Measurements from ENCODE around the gene IARS1. TPM values are rescaled to one million over a fixed set of nuclear protein-coding genes. Genes with fewer than 3 reads are reported as not detected.

IARS1 gene
- polyA plus RNA-seq, 1 donor from 2014 or later = 64.4 TPM

- no peak for TF ChIP-seq POLR2AphosphoS5 (IDR thresholded peaks at IDR 0.05)
- TF ChIP-seq EZH2 (IDR thresholded peaks at IDR 0.05; ENCODE audit: borderline replicate concordance, insufficient read depth, low read length, poor library complexity, severe bottlenecking) = no peak
- no peak for TF ChIP-seq EP300 (conservative IDR thresholded peaks at IDR 0.05; ENCODE audit: poor library complexity, severe bottlenecking)
- TF ChIP-seq RAD21 (conservative IDR thresholded peaks at IDR 0.05) = no peak
- TF ChIP-seq, protein P1, sequence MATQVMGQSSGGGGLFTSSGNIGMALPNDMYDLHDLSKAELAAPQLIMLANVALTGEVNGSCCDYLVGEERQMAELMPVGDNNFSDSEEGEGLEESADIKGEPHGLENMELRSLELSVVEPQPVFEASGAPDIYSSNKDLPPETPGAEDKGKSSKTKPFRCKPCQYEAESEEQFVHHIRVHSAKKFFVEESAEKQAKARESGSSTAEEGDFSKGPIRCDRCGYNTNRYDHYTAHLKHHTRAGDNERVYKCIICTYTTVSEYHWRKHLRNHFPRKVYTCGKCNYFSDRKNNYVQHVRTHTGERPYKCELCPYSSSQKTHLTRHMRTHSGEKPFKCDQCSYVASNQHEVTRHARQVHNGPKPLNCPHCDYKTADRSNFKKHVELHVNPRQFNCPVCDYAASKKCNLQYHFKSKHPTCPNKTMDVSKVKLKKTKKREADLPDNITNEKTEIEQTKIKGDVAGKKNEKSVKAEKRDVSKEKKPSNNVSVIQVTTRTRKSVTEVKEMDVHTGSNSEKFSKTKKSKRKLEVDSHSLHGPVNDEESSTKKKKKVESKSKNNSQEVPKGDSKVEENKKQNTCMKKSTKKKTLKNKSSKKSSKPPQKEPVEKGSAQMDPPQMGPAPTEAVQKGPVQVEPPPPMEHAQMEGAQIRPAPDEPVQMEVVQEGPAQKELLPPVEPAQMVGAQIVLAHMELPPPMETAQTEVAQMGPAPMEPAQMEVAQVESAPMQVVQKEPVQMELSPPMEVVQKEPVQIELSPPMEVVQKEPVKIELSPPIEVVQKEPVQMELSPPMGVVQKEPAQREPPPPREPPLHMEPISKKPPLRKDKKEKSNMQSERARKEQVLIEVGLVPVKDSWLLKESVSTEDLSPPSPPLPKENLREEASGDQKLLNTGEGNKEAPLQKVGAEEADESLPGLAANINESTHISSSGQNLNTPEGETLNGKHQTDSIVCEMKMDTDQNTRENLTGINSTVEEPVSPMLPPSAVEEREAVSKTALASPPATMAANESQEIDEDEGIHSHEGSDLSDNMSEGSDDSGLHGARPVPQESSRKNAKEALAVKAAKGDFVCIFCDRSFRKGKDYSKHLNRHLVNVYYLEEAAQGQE (IDR thresholded peaks at IDR 0.05; ENCODE audit: borderline replicate concordance) = no peak
- no peak for TF ChIP-seq MXI1 (conservative IDR thresholded peaks at IDR 0.05; ENCODE audit: poor library complexity, severe bottlenecking)
- TF ChIP-seq, protein P2, sequence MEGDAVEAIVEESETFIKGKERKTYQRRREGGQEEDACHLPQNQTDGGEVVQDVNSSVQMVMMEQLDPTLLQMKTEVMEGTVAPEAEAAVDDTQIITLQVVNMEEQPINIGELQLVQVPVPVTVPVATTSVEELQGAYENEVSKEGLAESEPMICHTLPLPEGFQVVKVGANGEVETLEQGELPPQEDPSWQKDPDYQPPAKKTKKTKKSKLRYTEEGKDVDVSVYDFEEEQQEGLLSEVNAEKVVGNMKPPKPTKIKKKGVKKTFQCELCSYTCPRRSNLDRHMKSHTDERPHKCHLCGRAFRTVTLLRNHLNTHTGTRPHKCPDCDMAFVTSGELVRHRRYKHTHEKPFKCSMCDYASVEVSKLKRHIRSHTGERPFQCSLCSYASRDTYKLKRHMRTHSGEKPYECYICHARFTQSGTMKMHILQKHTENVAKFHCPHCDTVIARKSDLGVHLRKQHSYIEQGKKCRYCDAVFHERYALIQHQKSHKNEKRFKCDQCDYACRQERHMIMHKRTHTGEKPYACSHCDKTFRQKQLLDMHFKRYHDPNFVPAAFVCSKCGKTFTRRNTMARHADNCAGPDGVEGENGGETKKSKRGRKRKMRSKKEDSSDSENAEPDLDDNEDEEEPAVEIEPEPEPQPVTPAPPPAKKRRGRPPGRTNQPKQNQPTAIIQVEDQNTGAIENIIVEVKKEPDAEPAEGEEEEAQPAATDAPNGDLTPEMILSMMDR (IDR thresholded peaks at IDR 0.05; ENCODE audit: poor library complexity, severe bottlenecking) = no peak
- Histone ChIP-seq H3K4me2 (ENCODE audit: low read length) (no peak overlapping the region), H3K9ac (ENCODE audit: low read length) (no peak overlapping the region), H3K4me3 (ENCODE audit: low read length) (no peak overlapping the region), H3F3A (ENCODE audit: insufficient read depth, low read length, poor library complexity, severe bottlenecking) (no peaks in the 10 kb centered on the region), H3K9me2 (ENCODE audit: insufficient read depth, low read length) (no peaks in the 10 kb centered on the region), H3K36me3 (ENCODE audit: insufficient read depth, low read length) (no peaks in the 10 kb centered on the region), H3K9me3 (ENCODE audit: low read length) (no peaks in the 10 kb centered on the region), H4K20me1 (ENCODE audit: insufficient read depth) (no peaks in the 10 kb centered on the region), H3K27ac (ENCODE audit: low read length) (no peak overlapping the region), H3K27me3 (ENCODE audit: insufficient read depth, low read depth, low read length) (no peaks in the 10 kb centered on the region), H2AFZ (ENCODE audit: low read depth, low read length) (no peak overlapping the region), H3K79me2 (replicated peaks; ENCODE audit: insufficient read depth, low read length) (no peaks in the 10 kb centered on the region)
Measured at GRCh38 chr9:92332577-92333281, 39.2 kb upstream of the IARS1 start.

GRCh38 chr9:92328225-92328624 lies 34.7 kb upstream of the IARS1 start:
- no peak overlapping the region for H3K4me3 ChIP-seq (ENCODE audit: low read length)
- H3K27me3 ChIP-seq (ENCODE audit: insufficient read depth, low read depth, low read length) = no peaks in the 10 kb centered on the region
- H3K9me2 ChIP-seq (ENCODE audit: insufficient read depth, low read length) = no peaks in the 10 kb centered on the region
- H3F3A ChIP-seq (ENCODE audit: insufficient read depth, low read length, poor library complexity, severe bottlenecking) = no peaks in the 10 kb centered on the region
- H2AFZ ChIP-seq (ENCODE audit: low read depth, low read length) = no peak overlapping the region
- H3K9me3 ChIP-seq (ENCODE audit: low read length) = no peaks in the 10 kb centered on the region
- H4K20me1 ChIP-seq (ENCODE audit: insufficient read depth) = no peaks in the 10 kb centered on the region
- no peak overlapping the region for H3K4me2 ChIP-seq (ENCODE audit: low read length)
- peaks cover 10% of the 10 kb centered on the region for H3K79me2 ChIP-seq (replicated peaks; ENCODE audit: insufficient read depth, low read length)
- H3K9ac ChIP-seq (ENCODE audit: low read length) = no peak overlapping the region
- H3K36me3 ChIP-seq (ENCODE audit: insufficient read depth, low read length) = no peaks in the 10 kb centered on the region
- TF ChIP-seq EP300 (conservative IDR thresholded peaks at IDR 0.05; ENCODE audit: poor library complexity, severe bottlenecking) (no peak), RAD21 (conservative IDR thresholded peaks at IDR 0.05) (peak; percentile 32)
- no peak overlapping the region for H3K27ac ChIP-seq (ENCODE audit: low read length)
